ENCODE data around the gene ADI1. TPM values are rescaled to one million over a fixed set of nuclear protein-coding genes. Genes with fewer than 3 reads are reported as not detected.
"Not testable (repeated sequence)": the region's sequence is repeated elsewhere in the genome, so short reads cannot be mapped to it uniquely, and the experiment has no call there.

Gene ADI1
- total and polyA plus RNA-seq, 10 of the 15 experiments (the other 5 are each of a cell fraction or from before 2014, with no cell fraction given), result 4.4 to 78.7 (median 17.2) TPM

- intact Hi-C loops (cut with micrococcal nuclease; ENCODE audit: unreplicated experiment), result loop anchor here (5.0 kb wide), 1 partner anchor 60 kb away; the partner anchor contains the start of gene RPS7
- SMC1A ChIA-PET (ENCODE audit: uncharacterized antibody, unreplicated experiment), result interaction anchor here (0.8 kb wide), 1 partner anchor 37 kb away, joined by 3 read pairs; no protein-coding TSS in a partner anchor
- no peaks in the 10 kb centered on the region for H3K27me3 ChIP-seq (replicated peaks in 1 of 2; ENCODE audit: control insufficient read depth in 2 of 2, insufficient read depth in 2 of 2, low read length in 1 of 2)
- no TSS peak for BruUV-seq (replicated peaks)
- no peaks in the 10 kb centered on the region; the same call in 1 of the 3 replicates for H3K9me3 ChIP-seq (replicated peaks; ENCODE audit: control insufficient read depth, insufficient read depth, low read length)
- H2AFZ ChIP-seq (ENCODE audit: control insufficient read depth, low read depth, low read length), result no peak overlapping the region
- in situ Hi-C loops (cut with MboI), result no loop called here
- H3K36me3 ChIP-seq (ENCODE audit: control insufficient read depth in 2 of 2, insufficient read depth in 2 of 2, low read length in 1 of 2), result peaks cover 0 to 5% of the 10 kb centered on the region in 2 experiments; a peak in 2 of 4 replicates
- CTCF ChIA-PET, result interaction anchor here (1.5 to 1.9 kb wide), 3 partner anchors 8 to 93 kb away, joined by 4 to 7 read pairs (median 6); no protein-coding TSS in a partner anchor
- H3K27ac ChIP-seq (ENCODE audit: control insufficient read depth, insufficient read depth), result no peak overlapping the region
- RAD21 ChIA-PET (ENCODE audit: unreplicated experiment), result no interaction called here
- DNase-seq (ENCODE audit: low read depth, low spot score), result no peak
- H3K4me3 ChIP-seq, result no peak overlapping the region
- no peak for ATAC-seq
- H3K4me1 ChIP-seq (ENCODE audit: control insufficient read depth, insufficient read depth, low read length), result peaks cover 6% of the 10 kb centered on the region
- no peaks in the 10 kb centered on the region for H4K20me1 ChIP-seq (ENCODE audit: control insufficient read depth, insufficient read depth)
- WGBS (ENCODE audit: insufficient coverage, insufficient replicate concordance, low lambda C conversion rate, missing lambda C conversion rate), result 94% methylated on average over 3 of the region's 3 CpGs
- no peak for TF ChIP-seq NFYA (IDR thresholded peaks at IDR 0.05; ENCODE audit: borderline replicate concordance, low read depth, low read length)
- TF ChIP-seq CBFB (IDR thresholded peaks at IDR 0.05; ENCODE audit: low read depth), result no peak
- POLR2A ChIA-PET, result interaction anchor here (0.6 to 0.7 kb wide), 2 partner anchors 7 to 453 kb away, joined by 3 to 4 read pairs; no protein-coding TSS in a partner anchor
- FAIRE-seq, result peak; percentile 18
- no peak overlapping the region for H3K4me2 ChIP-seq (ENCODE audit: control insufficient read depth, insufficient read depth)
- H3K79me2 ChIP-seq (ENCODE audit: control insufficient read depth, insufficient read depth, low read length), result peaks cover 3% of the 10 kb centered on the region
- no peak overlapping the region for H3K9ac ChIP-seq (ENCODE audit: control insufficient read depth, insufficient read depth, low read length)
Measured at GRCh38 chr2:3516831-3517230, 2.5 kb downstream of the ADI1 start.

- H3K4me2 ChIP-seq (ENCODE audit: control insufficient read depth, insufficient read depth); DNase-seq (ENCODE audit: low read depth, low spot score); SMC1A ChIA-PET (ENCODE audit: uncharacterized antibody, unreplicated experiment); in situ Hi-C loops (cut with MboI); H3K79me2 ChIP-seq (ENCODE audit: control insufficient read depth, insufficient read depth, low read length); H3K9ac ChIP-seq (ENCODE audit: control insufficient read depth, insufficient read depth, low read length); H4K20me1 ChIP-seq (ENCODE audit: control insufficient read depth, insufficient read depth); H3K4me1 ChIP-seq (ENCODE audit: control insufficient read depth, insufficient read depth, low read length); H3K27me3 ChIP-seq (replicated peaks in 1 of 2; ENCODE audit: control insufficient read depth in 2 of 2, insufficient read depth in 2 of 2, low read length in 1 of 2); H3K4me3 ChIP-seq; ATAC-seq; H3K27ac ChIP-seq (ENCODE audit: control insufficient read depth, insufficient read depth); BruUV-seq (replicated peaks); CTCF ChIA-PET; POLR2A ChIA-PET; H3K9me3 ChIP-seq (replicated peaks; ENCODE audit: control insufficient read depth, insufficient read depth, low read length); RAD21 ChIA-PET (ENCODE audit: unreplicated experiment); H3K36me3 ChIP-seq (ENCODE audit: control insufficient read depth in 2 of 2, insufficient read depth in 2 of 2, low read length in 1 of 2); H2AFZ ChIP-seq (ENCODE audit: control insufficient read depth, low read depth, low read length); FAIRE-seq: not testable (repeated sequence)
- intact Hi-C loops (cut with micrococcal nuclease; ENCODE audit: unreplicated experiment), result loop anchor here (5.0 kb wide), 1 partner anchor 62 kb away; the partner anchor contains the start of gene RPS7
- WGBS (ENCODE audit: insufficient coverage, insufficient replicate concordance, low lambda C conversion rate, missing lambda C conversion rate), result 98% methylated on average over 5 of the region's 5 CpGs
Measured at GRCh38 chr2:3515438-3515837, 3.9 kb downstream of the ADI1 start.
